ENCODE results near the gene PPP4R3A. TPM values are rescaled to one million over a fixed set of nuclear protein-coding genes. Genes with fewer than 3 reads are reported as not detected.
A peak's percentile ranks its signal among the peaks of the same experiment; 100 is the strongest.
"Not testable (repeated sequence)": the region's sequence is repeated elsewhere in the genome, so short reads cannot be mapped to it uniquely, and the experiment has no call there.

Gene PPP4R3A
- total RNA-seq, 1 donor from 2014 or later: 119 TPM

GRCh38 chr14:91444335-91445020 is 65.6 kb downstream of the PPP4R3A start:
- FAIRE-seq (no peak), DNase-seq (ENCODE audit: low spot score in 2 of 2) (no peak)

GRCh38 chr14:91439345-91439744 is 70.8 kb downstream of the PPP4R3A start:
- FAIRE-seq (no peak), DNase-seq (ENCODE audit: low spot score in 2 of 2) (no peak)

GRCh38 chr14:91438845-91439244 is 71.3 kb downstream of the PPP4R3A start:
- DNase-seq (ENCODE audit: low spot score in 2 of 2) (no peak), FAIRE-seq (no peak)

- FAIRE-seq; DNase-seq (ENCODE audit: low spot score in 2 of 2): not testable (repeated sequence)
Measured at GRCh38 chr14:91436266-91436665, 73.8 kb downstream of the PPP4R3A start.

GRCh38 chr14:91429385-91429784 is 80.7 kb downstream of the PPP4R3A start:
- DNase-seq (ENCODE audit: low spot score in 2 of 2) (no peak), FAIRE-seq (no peak)

GRCh38 chr14:91428931-91429330 is 81.2 kb downstream of the PPP4R3A start:
- not testable (repeated sequence) for DNase-seq (ENCODE audit: low spot score in 2 of 2); FAIRE-seq

- not testable (repeated sequence) for DNase-seq (ENCODE audit: low spot score in 2 of 2); FAIRE-seq
Measured at GRCh38 chr14:91425531-91425944, 84.6 kb downstream of the PPP4R3A start.

GRCh38 chr14:91424813-91425530 is 85.1 kb downstream of the PPP4R3A start:
- no peak for DNase-seq (ENCODE audit: low spot score in 2 of 2)
- FAIRE-seq: no peak

- FAIRE-seq: no peak
- DNase-seq (ENCODE audit: low spot score in 2 of 2): no peak
Measured at GRCh38 chr14:91420686-91421085, 89.4 kb downstream of the PPP4R3A start.

GRCh38 chr14:91419451-91419850 is 90.7 kb downstream of the PPP4R3A start:
- DNase-seq (ENCODE audit: low spot score in 2 of 2) (no peak), FAIRE-seq (no peak)

- no peak for DNase-seq (ENCODE audit: low spot score in 2 of 2)
- FAIRE-seq: no peak
Measured at GRCh38 chr14:91419044-91419397, 91.1 kb downstream of the PPP4R3A start.

- FAIRE-seq (no peak), DNase-seq (ENCODE audit: low spot score in 2 of 2) (peak in 1 of 2 donors; percentile 48)
Measured at GRCh38 chr14:91418387-91419043, 91.6 kb downstream of the PPP4R3A start.

- DNase-seq (ENCODE audit: low spot score in 2 of 2) (no peak), FAIRE-seq (no peak)
Measured at GRCh38 chr14:91417983-91418386, 92.1 kb downstream of the PPP4R3A start.

- no peak for FAIRE-seq
- peak; percentile 70 to 81 for DNase-seq (ENCODE audit: low spot score in 2 of 2)
Measured at GRCh38 chr14:91417120-91417982, 92.8 kb downstream of the PPP4R3A start, which contains the start of gene CCDC88C. TSS of gene CCDC88C (minus strand) at chr14:91417820. CDS start at chr14:91417690, 130 bp downstream.

- no peak for FAIRE-seq
- no peak for DNase-seq (ENCODE audit: low spot score in 2 of 2)
Measured at GRCh38 chr14:91416744-91417119, 93.4 kb downstream of the PPP4R3A start.

- no peak for DNase-seq (ENCODE audit: low spot score in 2 of 2)
- FAIRE-seq: no peak
Measured at GRCh38 chr14:91415794-91416743, 94.0 kb downstream of the PPP4R3A start.

GRCh38 chr14:91414475-91414833 is 95.7 kb downstream of the PPP4R3A start:
- no peak for DNase-seq (ENCODE audit: low spot score in 2 of 2)
- no peak for FAIRE-seq

GRCh38 chr14:91413547-91414474 is 96.3 kb downstream of the PPP4R3A start:
- no peak for DNase-seq (ENCODE audit: low spot score in 2 of 2)
- no peak for FAIRE-seq
